ENCODE measurements around the gene APOL3.
"Not testable (repeated sequence)": the region's sequence is repeated elsewhere in the genome, so short reads cannot be mapped to it uniquely, and the experiment has no call there.

The APOL3 gene

GRCh38 chr22:36134182-36134581 lies 26.4 kb downstream of the APOL3 start:
- no peak for DNase-seq (ENCODE audit: low spot score)

- DNase-seq (ENCODE audit: low spot score): no peak
Measured at GRCh38 chr22:36131907-36132306, 28.6 kb downstream of the APOL3 start.

- DNase-seq (ENCODE audit: low spot score): no peak
Measured at GRCh38 chr22:36129486-36130388, 30.8 kb downstream of the APOL3 start.

- DNase-seq (ENCODE audit: low spot score): no peak
Measured at GRCh38 chr22:36129071-36129470, 31.5 kb downstream of the APOL3 start.

GRCh38 chr22:36125994-36126531 lies 34.5 kb downstream of the APOL3 start:
- no peak for DNase-seq (ENCODE audit: low spot score)

- no peak for DNase-seq (ENCODE audit: low spot score)
Measured at GRCh38 chr22:36125434-36125833, 35.1 kb downstream of the APOL3 start.

GRCh38 chr22:36124666-36125065 lies 35.9 kb downstream of the APOL3 start:
- DNase-seq (ENCODE audit: low spot score): no peak

- peak; percentile 91 for DNase-seq (ENCODE audit: low spot score)
Measured at GRCh38 chr22:36123673-36124630, 36.6 kb downstream of the APOL3 start.

- DNase-seq (ENCODE audit: low spot score): not testable (repeated sequence)
Measured at GRCh38 chr22:36120621-36121351, 39.8 kb downstream of the APOL3 start.

- no peak for DNase-seq (ENCODE audit: low spot score)
Measured at GRCh38 chr22:36117053-36117554, 43.5 kb downstream of the APOL3 start.

- DNase-seq (ENCODE audit: low spot score): no peak
Measured at GRCh38 chr22:36116127-36116526, 44.4 kb downstream of the APOL3 start.

- DNase-seq (ENCODE audit: low spot score): no peak
Measured at GRCh38 chr22:36113121-36113520, 47.4 kb downstream of the APOL3 start.

- no peak for DNase-seq (ENCODE audit: low spot score)
Measured at GRCh38 chr22:36111316-36111715, 49.2 kb downstream of the APOL3 start.

GRCh38 chr22:36110306-36110881 lies 50.2 kb downstream of the APOL3 start:
- DNase-seq (ENCODE audit: low spot score): peak; percentile 69

GRCh38 chr22:36107436-36107835 lies 53.1 kb downstream of the APOL3 start:
- DNase-seq (ENCODE audit: low spot score): no peak

GRCh38 chr22:36106910-36107309 lies 53.6 kb downstream of the APOL3 start:
- no peak for DNase-seq (ENCODE audit: low spot score)

- no peak for DNase-seq (ENCODE audit: low spot score)
Measured at GRCh38 chr22:36104988-36105387, 55.6 kb downstream of the APOL3 start.

- no peak for DNase-seq (ENCODE audit: low spot score)
Measured at GRCh38 chr22:36104435-36104834, 56.1 kb downstream of the APOL3 start.

- no peak for DNase-seq (ENCODE audit: low spot score)
Measured at GRCh38 chr22:36103891-36104290, 56.7 kb downstream of the APOL3 start.

GRCh38 chr22:36102995-36103394 lies 57.6 kb downstream of the APOL3 start:
- DNase-seq (ENCODE audit: low spot score): no peak

- DNase-seq (ENCODE audit: low spot score): no peak
Measured at GRCh38 chr22:36101756-36102155, 58.8 kb downstream of the APOL3 start.
